Nephron (organoid): ENCODE results near the gene QDPR.
A peak's percentile ranks its signal among the peaks of the same experiment; 100 is the strongest.

Experiments
- H3K27ac Mint-ChIP-seq, 3 experiments: 2 replicates each; pipeline ENCODE4 v1.8.0; 2020; ENCODE audit warnings: mixed read lengths in 3 of 3, mild to moderate bottlenecking in 2 of 3, moderate library complexity in 1 of 3
- H3K27me3 Mint-ChIP-seq: 2 replicates; pipeline ENCODE4 v1.8.0; 2021; ENCODE audit warnings: low read depth, mild to moderate bottlenecking, moderate library complexity, mixed read lengths
- H3K36me3 Mint-ChIP-seq: 2 replicates; pipeline ENCODE4 v1.8.0; 2020; ENCODE audit warnings: low read depth, mixed read lengths
- H3K4me1 Mint-ChIP-seq: 2 replicates; pipeline ENCODE4 v1.8.0; 2020; ENCODE audit warnings: mixed read lengths
- H3K4me3 Mint-ChIP-seq, 3 experiments: 2 replicates each; pipeline ENCODE4 v1.8.0; 2020; ENCODE audit warnings: mild to moderate bottlenecking in 3 of 3, mixed read lengths in 3 of 3, moderate library complexity in 2 of 3
- H3K9me3 Mint-ChIP-seq: 2 replicates; pipeline ENCODE4 v1.8.0; 2020; ENCODE audit warnings: mixed read lengths
- TF ChIP-seq, protein P1 (sequence below), 3 experiments: fragments of 200-600 bp; sonication (generic); IDR thresholded peaks; one replicate each; pipeline ENCODE4 v1.5.0; 2021; ENCODE audit warnings: antibody characterized with exemption in 3 of 3; ENCODE audit not compliant: unreplicated experiment in 3 of 3

QDPR gene

GRCh38 chr4:17493619-17494018 is 18.3 kb downstream of the QDPR start:
- H3K27me3 Mint-ChIP-seq = peaks cover 4% of the 10 kb centered on the region
- H3K27ac Mint-ChIP-seq = no peak overlapping the region
- no peaks in the 10 kb centered on the region for H3K9me3 Mint-ChIP-seq
- peaks cover 39% of the 10 kb centered on the region for H3K4me1 Mint-ChIP-seq
- no peak overlapping the region for H3K4me3 Mint-ChIP-seq
- TF ChIP-seq, protein P1, sequence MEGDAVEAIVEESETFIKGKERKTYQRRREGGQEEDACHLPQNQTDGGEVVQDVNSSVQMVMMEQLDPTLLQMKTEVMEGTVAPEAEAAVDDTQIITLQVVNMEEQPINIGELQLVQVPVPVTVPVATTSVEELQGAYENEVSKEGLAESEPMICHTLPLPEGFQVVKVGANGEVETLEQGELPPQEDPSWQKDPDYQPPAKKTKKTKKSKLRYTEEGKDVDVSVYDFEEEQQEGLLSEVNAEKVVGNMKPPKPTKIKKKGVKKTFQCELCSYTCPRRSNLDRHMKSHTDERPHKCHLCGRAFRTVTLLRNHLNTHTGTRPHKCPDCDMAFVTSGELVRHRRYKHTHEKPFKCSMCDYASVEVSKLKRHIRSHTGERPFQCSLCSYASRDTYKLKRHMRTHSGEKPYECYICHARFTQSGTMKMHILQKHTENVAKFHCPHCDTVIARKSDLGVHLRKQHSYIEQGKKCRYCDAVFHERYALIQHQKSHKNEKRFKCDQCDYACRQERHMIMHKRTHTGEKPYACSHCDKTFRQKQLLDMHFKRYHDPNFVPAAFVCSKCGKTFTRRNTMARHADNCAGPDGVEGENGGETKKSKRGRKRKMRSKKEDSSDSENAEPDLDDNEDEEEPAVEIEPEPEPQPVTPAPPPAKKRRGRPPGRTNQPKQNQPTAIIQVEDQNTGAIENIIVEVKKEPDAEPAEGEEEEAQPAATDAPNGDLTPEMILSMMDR (IDR thresholded peaks at IDR 0.05; ENCODE audit: unreplicated experiment in 3 of 3) = no peak
- peaks cover 49% of the 10 kb centered on the region for H3K36me3 Mint-ChIP-seq

DNA sequence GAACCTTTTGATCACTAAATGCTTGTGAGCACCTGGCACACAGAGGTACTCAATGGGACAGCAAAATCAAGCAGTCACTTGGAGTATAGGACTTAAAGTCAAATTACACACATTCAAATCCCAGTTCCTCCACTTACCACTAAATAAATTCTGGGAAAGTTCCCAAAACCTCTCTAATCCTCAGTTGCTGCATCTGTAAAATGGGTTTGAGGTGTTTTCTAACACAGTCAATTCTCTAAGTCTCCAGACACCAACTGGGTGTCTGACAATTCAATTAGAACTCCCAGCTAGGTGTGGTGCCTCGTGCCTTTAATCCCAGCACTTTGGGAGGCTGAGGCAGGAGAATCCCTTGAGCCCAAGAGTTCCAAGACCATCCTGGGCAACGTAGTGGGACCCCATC is 19.0 kb downstream of the QDPR start:
- Mint-ChIP-seq H3K27ac (peak overlapping the region in 1 of 3 experiments; percentile 39), H3K27me3 (peaks cover 4% of the 10 kb centered on the region), H3K9me3 (no peaks in the 10 kb centered on the region), H3K4me1 (peaks cover 39% of the 10 kb centered on the region), H3K36me3 (peaks cover 47% of the 10 kb centered on the region), H3K4me3 (no peak overlapping the region)
- TF ChIP-seq, protein P1 (IDR thresholded peaks at IDR 0.05; ENCODE audit: unreplicated experiment in 3 of 3) = no peak

GRCh38 chr4:17492058-17492741 is 19.7 kb downstream of the QDPR start:
- Mint-ChIP-seq H3K4me3 (no peak overlapping the region), H3K4me1 (peaks cover 39% of the 10 kb centered on the region), H3K36me3 (peaks cover 45% of the 10 kb centered on the region), H3K27ac (peak overlapping the region in 2 of 3 experiments; percentile 21 to 39), H3K27me3 (peaks cover 4% of the 10 kb centered on the region), H3K9me3 (no peaks in the 10 kb centered on the region)
- TF ChIP-seq, protein P1 (IDR thresholded peaks at IDR 0.05; ENCODE audit: unreplicated experiment in 3 of 3) = no peak

DNA sequence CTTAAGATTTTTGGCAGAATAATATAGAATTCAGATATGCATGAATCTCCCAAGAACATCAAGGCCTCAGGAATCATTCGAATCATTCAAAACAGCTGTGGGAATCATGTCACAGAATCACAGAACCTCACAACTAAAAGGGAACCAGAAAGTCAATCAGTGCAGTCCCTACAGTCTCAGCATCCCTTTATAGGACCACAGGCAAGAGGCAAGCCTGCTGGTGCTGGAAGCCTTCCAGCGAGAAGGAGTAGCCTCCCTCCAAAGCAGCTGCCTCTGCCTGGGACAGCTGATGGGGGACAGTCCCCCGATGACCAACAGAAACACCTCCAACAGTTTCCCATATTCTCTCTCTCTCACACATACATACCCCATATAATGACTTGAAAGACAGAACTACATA is 20.7 kb downstream of the QDPR start:
- Mint-ChIP-seq H3K27ac (peak overlapping the region in 1 of 3 experiments; percentile 11), H3K9me3 (no peaks in the 10 kb centered on the region), H3K4me1 (peaks cover 39% of the 10 kb centered on the region), H3K4me3 (no peak overlapping the region), H3K36me3 (peaks cover 51% of the 10 kb centered on the region), H3K27me3 (peaks cover 4% of the 10 kb centered on the region)
- TF ChIP-seq, protein P1 (IDR thresholded peaks at IDR 0.05; ENCODE audit: unreplicated experiment in 3 of 3) = no peak

DNA sequence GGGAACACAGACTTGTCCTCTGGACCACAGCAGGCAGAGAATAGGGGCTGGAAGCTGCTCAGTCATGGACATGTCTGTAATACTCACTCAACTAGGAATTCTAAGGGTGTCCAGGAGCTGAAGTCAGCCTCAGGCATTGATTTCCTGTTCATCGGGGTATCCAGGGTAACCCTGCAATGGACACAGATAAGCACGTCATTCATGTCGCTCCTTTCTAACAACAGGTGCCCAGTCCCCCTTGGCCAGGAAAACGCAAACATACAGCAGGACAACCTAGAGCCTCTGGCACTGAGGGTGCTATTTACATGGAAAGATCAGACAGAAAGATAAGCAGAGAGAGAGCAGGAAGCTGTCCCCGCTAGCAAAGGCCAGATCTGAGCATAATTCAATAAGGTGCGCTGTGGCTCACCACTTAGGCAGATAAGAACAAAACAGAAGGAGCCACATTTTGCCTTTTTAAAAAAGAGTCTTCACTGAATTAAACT is 21.3 kb downstream of the QDPR start:
- TF ChIP-seq, protein P1 (IDR thresholded peaks at IDR 0.05; ENCODE audit: unreplicated experiment in 3 of 3) = no peak
- no peaks in the 10 kb centered on the region for H3K9me3 Mint-ChIP-seq
- no peak overlapping the region for H3K4me3 Mint-ChIP-seq
- H3K36me3 Mint-ChIP-seq = peaks cover 54% of the 10 kb centered on the region
- H3K27ac Mint-ChIP-seq = peak overlapping the region in 2 of 3 experiments; percentile 5 to 30
- H3K27me3 Mint-ChIP-seq = peaks cover 4% of the 10 kb centered on the region
- H3K4me1 Mint-ChIP-seq = peaks cover 39% of the 10 kb centered on the region

GRCh38 chr4:17489721-17490120 is 22.2 kb downstream of the QDPR start:
- Mint-ChIP-seq H3K27me3 (peaks cover 4% of the 10 kb centered on the region), H3K27ac (peak overlapping the region in 1 of 3 experiments; percentile 46), H3K36me3 (peaks cover 54% of the 10 kb centered on the region), H3K4me1 (peaks cover 37% of the 10 kb centered on the region), H3K9me3 (no peaks in the 10 kb centered on the region), H3K4me3 (no peak overlapping the region)
- TF ChIP-seq, protein P1 (IDR thresholded peaks at IDR 0.05; ENCODE audit: unreplicated experiment in 3 of 3) = no peak
